Activated CD4-positive, alpha-beta memory T cell treated with anti-CD3 and anti-CD28 coated beads for 36 hours (primary cell): ENCODE measurements around the gene C1QTNF7. TPM values are rescaled to one million over a fixed set of nuclear protein-coding genes. Genes with fewer than 3 reads are reported as not detected.

ENCODE experiments used
- CTCF ChIA-PET: fragments of 350-600 bp; sonication (Branson Sonifier 250); formaldehyde crosslinking; loops from one replicate; lab custom pipeline; 2021; ENCODE audit warnings: antibody characterized with exemption, inconsistent platforms; lab: Charles Lee
- POLR2A ChIA-PET: fragments of 350-600 bp; sonication (Branson Sonifier 250); formaldehyde crosslinking; loops from one replicate; lab custom pipeline; 2021; ENCODE audit warnings: antibody characterized with exemption; lab: Charles Lee
- DNase-seq: peaks from one replicate; pipeline ENCODE4 v3.0.0-alpha.2; 2020
- H3K27ac Mint-ChIP-seq: one replicate; pipeline ENCODE4 v1.8.0; 2021; ENCODE audit warnings: mixed read lengths
- H3K27me3 Mint-ChIP-seq: one replicate; pipeline ENCODE4 v1.8.0; 2021; ENCODE audit warnings: mixed read lengths
- H3K36me3 Mint-ChIP-seq: one replicate; pipeline ENCODE4 v1.8.0; 2021; ENCODE audit warnings: mixed read lengths
- H3K4me1 Mint-ChIP-seq: one replicate; pipeline ENCODE4 v1.8.0; 2021; ENCODE audit warnings: low read depth, mixed read lengths
- H3K4me3 Mint-ChIP-seq: one replicate; pipeline ENCODE4 v1.8.0; 2021; ENCODE audit warnings: mild to moderate bottlenecking, mixed read lengths
- H3K9me3 Mint-ChIP-seq: one replicate; pipeline ENCODE4 v1.8.0; 2021; ENCODE audit warnings: mixed read lengths
- intact Hi-C: fragments of 100-400 bp; cut with micrococcal nuclease; formaldehyde crosslinking; loops from one replicate; pipeline ENCODE4 v1.15.1; 2023
- total RNA-seq, 2 experiments: library from RNA; stranded (reverse); gene quantifications; one replicate each; pipeline ENCODE4 v1.2.3, GENCODE V29; 2021

Gene C1QTNF7
- total RNA-seq, 2 experiments from 2014 or later: not detected

- Mint-ChIP-seq H3K4me3 (no peak within 1 kb of the TSS), H3K36me3 (no peaks in the 10 kb centered on the region), H3K9me3 (no peaks in the 10 kb centered on the region), H3K27me3 (peaks cover 2% of the 10 kb centered on the region), H3K27ac (no peak within 1 kb of the TSS), H3K4me1 (peaks cover 15% of the 10 kb centered on the region)
- CTCF ChIA-PET: interaction anchor here (0.6 to 4.2 kb wide), 6 partner anchors 10 to 311 kb away, joined by 3 to 31 read pairs (median 4); no protein-coding TSS in a partner anchor
- POLR2A ChIA-PET: interaction anchor here (0.6 kb wide), 1 partner anchor 121 kb away, joined by 3 read pairs; no protein-coding TSS in a partner anchor
- no peak for DNase-seq
- intact Hi-C loops: no loop called here
Observed at GRCh38 chr4:15469402-15470127, 41.7 kb downstream of the C1QTNF7 start, which contains the start of gene CC2D2A. TSS of gene CC2D2A (plus strand) at chr4:15469882. CDS start at chr4:15475933, 6,051 bp downstream.

GRCh38 chr4:15470128-15470475, 42.3 kb downstream of the C1QTNF7 start:
- H3K4me1 Mint-ChIP-seq: peaks cover 15% of the 10 kb centered on the region
- ChIA-PET POLR2A (interaction anchor here (0.6 kb wide), 1 partner anchor 122 kb away, joined by 3 read pairs; no protein-coding TSS in a partner anchor), CTCF (interaction anchor here (0.6 to 4.2 kb wide), 7 partner anchors 10 to 412 kb away, joined by 3 to 31 read pairs (median 3); no protein-coding TSS in a partner anchor)
- H3K36me3 Mint-ChIP-seq: no peaks in the 10 kb centered on the region
- intact Hi-C loops: no loop called here
- no peaks in the 10 kb centered on the region for H3K9me3 Mint-ChIP-seq
- no peak for DNase-seq
- no peak overlapping the region for H3K27ac Mint-ChIP-seq
- H3K4me3 Mint-ChIP-seq: no peak overlapping the region
- peaks cover 2% of the 10 kb centered on the region for H3K27me3 Mint-ChIP-seq

DNA sequence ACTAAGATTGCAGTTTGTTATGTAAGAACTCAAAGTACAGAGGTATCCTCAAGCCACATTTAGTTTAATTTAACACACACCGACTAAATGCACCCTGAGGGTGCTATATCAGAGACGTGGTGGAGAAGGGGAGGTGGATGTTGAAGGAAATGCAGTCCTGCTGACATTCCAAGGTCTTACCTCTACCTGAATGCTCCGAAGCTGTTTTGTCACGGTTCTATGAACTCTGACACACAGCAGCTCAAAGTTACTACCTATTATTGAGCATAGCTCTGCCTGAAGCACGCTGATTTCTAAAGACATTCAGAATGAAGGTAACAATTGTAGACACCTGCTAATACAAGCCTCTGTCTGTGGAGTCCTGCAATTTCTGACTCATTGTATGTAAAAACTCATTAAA, 48.6 kb downstream of the C1QTNF7 start:
- Mint-ChIP-seq H3K4me3 (no peak overlapping the region), H3K36me3 (no peaks in the 10 kb centered on the region), H3K27me3 (no peaks in the 10 kb centered on the region), H3K27ac (no peak overlapping the region), H3K9me3 (no peaks in the 10 kb centered on the region), H3K4me1 (no peaks in the 10 kb centered on the region)
- CTCF ChIA-PET: interaction anchor here (2.1 kb wide), 1 partner anchor 19 kb away, joined by 12 read pairs; no protein-coding TSS in a partner anchor
- intact Hi-C loops: loop anchor here (5.0 kb wide), 2 partner anchors 481 to 526 kb away; no protein-coding TSS in a partner anchor
- POLR2A ChIA-PET: no interaction called here
- DNase-seq: no peak

- Mint-ChIP-seq H3K36me3 (no peaks in the 10 kb centered on the region), H3K4me3 (no peak overlapping the region), H3K9me3 (no peaks in the 10 kb centered on the region), H3K27ac (no peak overlapping the region), H3K4me1 (no peaks in the 10 kb centered on the region), H3K27me3 (no peaks in the 10 kb centered on the region)
- ChIA-PET POLR2A (no interaction called here), CTCF (interaction anchor here (0.8 to 1.5 kb wide), 4 partner anchors 26 to 477 kb away, joined by 3 to 4 read pairs (median 4); no protein-coding TSS in a partner anchor)
- DNase-seq: no peak
- intact Hi-C loops: loop anchor here (1.0 to 5.0 kb wide), 4 partner anchors 172 to 524 kb away; no protein-coding TSS in a partner anchor
Observed at GRCh38 chr4:15478724-15479088, 50.9 kb downstream of the C1QTNF7 start.

DNA sequence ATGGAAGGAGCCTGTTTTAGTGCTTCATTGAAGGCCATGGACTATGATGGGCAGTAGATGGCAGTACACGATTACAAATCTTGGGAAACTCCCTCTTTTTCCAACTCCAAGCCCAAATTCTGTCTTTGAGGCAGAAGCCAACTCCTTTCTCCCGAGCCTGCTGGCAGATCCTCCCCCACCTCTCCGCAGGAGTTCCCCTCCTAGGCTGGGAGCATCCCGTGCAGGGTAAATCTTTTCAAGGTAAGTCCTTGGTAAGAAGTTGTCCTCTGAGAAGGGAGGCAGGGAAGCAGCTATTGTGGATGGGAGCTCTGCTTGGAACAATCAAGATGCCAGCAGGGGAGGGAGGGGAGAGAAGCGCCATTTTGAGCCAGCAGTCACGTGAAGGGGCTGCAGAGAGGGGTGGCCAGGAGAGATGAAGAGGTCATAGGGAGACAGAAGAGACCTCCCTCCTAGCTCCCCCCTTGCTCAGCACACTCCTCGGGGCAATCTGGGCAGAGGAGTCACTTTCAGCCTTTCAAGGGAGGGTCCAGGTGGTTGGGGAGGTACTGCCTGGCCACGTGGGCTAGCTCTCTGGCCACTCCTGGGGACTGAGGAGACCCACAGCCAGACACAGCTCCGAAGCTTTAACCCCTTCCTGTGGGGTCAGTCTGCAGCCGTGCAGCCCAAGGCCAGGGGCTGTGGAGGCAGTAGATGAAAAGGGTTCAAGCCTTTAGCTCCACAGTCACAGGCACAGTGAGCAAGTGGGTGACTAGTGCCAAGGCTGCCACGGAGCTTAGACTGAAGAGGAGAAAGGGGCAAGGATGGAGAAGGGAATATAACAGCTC, 51.5 kb downstream of the C1QTNF7 start:
- no peak overlapping the region for H3K4me3 Mint-ChIP-seq
- H3K9me3 Mint-ChIP-seq: no peaks in the 10 kb centered on the region
- ChIA-PET CTCF (interaction anchor here (0.6 to 1.5 kb wide), 8 partner anchors 9 to 477 kb away, joined by 3 to 5 read pairs (median 4); partner anchors contain the start of gene CC2D2A), POLR2A (no interaction called here)
- H3K27ac Mint-ChIP-seq: no peak overlapping the region
- H3K36me3 Mint-ChIP-seq: no peaks in the 10 kb centered on the region
- H3K27me3 Mint-ChIP-seq: no peaks in the 10 kb centered on the region
- no peaks in the 10 kb centered on the region for H3K4me1 Mint-ChIP-seq
- DNase-seq: no peak
- intact Hi-C loops: loop anchor here (1.0 to 5.0 kb wide), 4 partner anchors 171 to 523 kb away; no protein-coding TSS in a partner anchor

DNA sequence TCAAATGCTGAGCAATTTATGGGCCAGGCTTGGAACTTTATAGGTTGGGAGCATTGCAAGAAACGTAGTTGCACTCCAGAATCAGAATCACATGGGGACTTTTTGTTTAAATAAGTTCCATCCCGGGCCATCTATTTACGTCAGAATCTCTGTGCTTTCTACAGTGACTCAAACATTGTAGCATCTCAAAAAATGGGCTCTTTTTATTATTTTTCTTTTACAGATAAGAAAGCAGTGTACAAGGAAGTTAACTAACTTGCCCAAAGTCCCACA, 52.0 kb downstream of the C1QTNF7 start:
- Mint-ChIP-seq H3K36me3 (no peaks in the 10 kb centered on the region), H3K4me3 (no peak overlapping the region), H3K4me1 (no peaks in the 10 kb centered on the region), H3K27me3 (no peaks in the 10 kb centered on the region), H3K27ac (no peak overlapping the region), H3K9me3 (no peaks in the 10 kb centered on the region)
- intact Hi-C loops: loop anchor here (1.0 to 5.0 kb wide), 4 partner anchors 170 to 522 kb away; no protein-coding TSS in a partner anchor
- DNase-seq: no peak
- POLR2A ChIA-PET: no interaction called here
- CTCF ChIA-PET: interaction anchor here (0.6 to 1.5 kb wide), 6 partner anchors 10 to 476 kb away, joined by 3 to 5 read pairs (median 4); partner anchors contain the start of gene CC2D2A

GRCh38 chr4:15481961-15482745, 54.3 kb downstream of the C1QTNF7 start:
- POLR2A ChIA-PET: no interaction called here
- CTCF ChIA-PET: no interaction called here
- H3K27me3 Mint-ChIP-seq: no peaks in the 10 kb centered on the region
- no peak for DNase-seq
- no peak overlapping the region for H3K27ac Mint-ChIP-seq
- H3K4me1 Mint-ChIP-seq: no peaks in the 10 kb centered on the region
- peaks cover 8% of the 10 kb centered on the region for H3K9me3 Mint-ChIP-seq
- intact Hi-C loops: no loop called here
- no peaks in the 10 kb centered on the region for H3K36me3 Mint-ChIP-seq
- no peak overlapping the region for H3K4me3 Mint-ChIP-seq

DNA sequence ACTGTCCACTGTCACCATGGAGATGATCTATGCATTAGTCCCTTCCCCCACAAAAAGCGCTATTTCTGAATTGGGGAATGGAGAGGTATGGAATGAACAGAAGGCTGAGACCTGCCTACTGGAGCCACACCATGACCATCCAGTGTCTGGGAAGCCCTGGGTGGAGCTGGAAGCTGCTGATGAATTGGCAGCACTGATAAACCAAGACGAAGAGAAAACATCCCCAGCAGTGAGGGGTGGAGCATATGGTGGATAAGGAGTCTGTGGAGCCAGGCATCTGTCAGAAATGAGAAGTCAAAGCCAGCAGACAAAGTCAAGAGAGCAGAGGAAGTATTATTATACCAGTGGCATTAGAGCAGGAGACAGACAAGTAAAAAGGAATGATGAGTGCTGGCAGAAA, 55.0 kb downstream of the C1QTNF7 start:
- CTCF ChIA-PET: no interaction called here
- Mint-ChIP-seq H3K9me3 (peaks cover 15% of the 10 kb centered on the region), H3K4me1 (no peaks in the 10 kb centered on the region), H3K27ac (no peak overlapping the region), H3K27me3 (no peaks in the 10 kb centered on the region), H3K4me3 (no peak overlapping the region), H3K36me3 (no peaks in the 10 kb centered on the region)
- POLR2A ChIA-PET: no interaction called here
- DNase-seq: no peak
- intact Hi-C loops: no loop called here

GRCh38 chr4:15488136-15488535, 60.3 kb downstream of the C1QTNF7 start:
- H3K27ac Mint-ChIP-seq: no peak overlapping the region
- no peaks in the 10 kb centered on the region for H3K4me1 Mint-ChIP-seq
- DNase-seq: no peak
- no peaks in the 10 kb centered on the region for H3K27me3 Mint-ChIP-seq
- ChIA-PET POLR2A (no interaction called here), CTCF (no interaction called here)
- H3K36me3 Mint-ChIP-seq: peaks cover 9% of the 10 kb centered on the region
- no peak overlapping the region for H3K4me3 Mint-ChIP-seq
- intact Hi-C loops: no loop called here
- peaks cover 35% of the 10 kb centered on the region for H3K9me3 Mint-ChIP-seq

GRCh38 chr4:15488658-15489470, 61.0 kb downstream of the C1QTNF7 start:
- intact Hi-C loops: no loop called here
- Mint-ChIP-seq H3K27ac (no peak overlapping the region), H3K27me3 (no peaks in the 10 kb centered on the region), H3K4me1 (no peaks in the 10 kb centered on the region), H3K36me3 (peaks cover 9% of the 10 kb centered on the region), H3K4me3 (no peak overlapping the region), H3K9me3 (peaks cover 35% of the 10 kb centered on the region)
- POLR2A ChIA-PET: no interaction called here
- CTCF ChIA-PET: no interaction called here
- DNase-seq: no peak

- Mint-ChIP-seq H3K9me3 (peaks cover 35% of the 10 kb centered on the region), H3K4me3 (no peak overlapping the region), H3K27ac (no peak overlapping the region), H3K27me3 (no peaks in the 10 kb centered on the region), H3K36me3 (peaks cover 9% of the 10 kb centered on the region), H3K4me1 (no peaks in the 10 kb centered on the region)
- DNase-seq: no peak
- intact Hi-C loops: no loop called here
- ChIA-PET POLR2A (no interaction called here), CTCF (no interaction called here)
Observed at GRCh38 chr4:15489551-15489950, 61.7 kb downstream of the C1QTNF7 start.
